Middle frontal gyrus (tissue), 1 donor: ENCODE data around the gene MCM3.

Experiments used
- DNase-seq: peaks from one replicate; pipeline ENCODE4 v3.0.0-alpha.2; 2015; ENCODE audit warnings: low spot score; ENCODE audit errors: extremely low spot score

The MCM3 gene

DNA sequence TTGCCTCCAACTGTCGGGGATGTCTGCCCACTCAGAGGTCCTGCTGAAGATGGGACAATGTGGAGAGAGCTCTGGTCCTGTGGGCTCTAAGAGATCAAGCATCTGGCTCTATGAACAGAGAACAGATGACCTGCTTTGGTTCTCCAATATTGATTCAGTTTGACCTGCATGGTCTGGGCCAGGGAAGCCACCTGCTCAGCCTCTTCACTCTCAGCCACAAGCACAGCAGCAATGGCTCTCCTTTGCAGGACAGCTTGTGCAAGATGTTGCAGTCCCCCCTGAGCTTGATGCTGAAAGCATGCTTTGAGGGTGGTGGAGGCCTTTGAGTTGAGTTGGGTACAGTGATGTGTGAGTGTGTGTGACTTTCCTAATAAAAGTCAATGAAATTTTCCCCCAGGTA, 18.6 kb upstream of the MCM3 start:
- DNase-seq = no peak

DNA sequence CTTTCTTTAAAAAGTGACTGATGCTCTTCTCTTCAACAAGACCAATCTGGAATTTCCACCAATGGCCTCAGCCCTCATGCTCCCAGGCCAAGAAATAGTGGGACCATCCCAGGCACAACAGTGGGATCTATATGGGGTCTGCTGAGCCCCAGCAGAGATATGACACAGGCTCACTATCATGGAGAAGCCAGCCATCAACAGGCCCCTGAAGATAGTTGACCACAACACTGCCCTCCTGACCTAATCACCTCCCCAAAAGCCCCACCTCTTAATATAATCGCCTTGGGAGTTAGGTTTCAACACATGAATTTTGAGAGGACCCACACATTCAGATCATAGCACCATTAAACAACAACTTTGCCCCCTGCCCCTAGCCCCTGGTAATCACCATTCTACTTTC, 16.8 kb upstream of the MCM3 start:
- no peak for DNase-seq

DNA sequence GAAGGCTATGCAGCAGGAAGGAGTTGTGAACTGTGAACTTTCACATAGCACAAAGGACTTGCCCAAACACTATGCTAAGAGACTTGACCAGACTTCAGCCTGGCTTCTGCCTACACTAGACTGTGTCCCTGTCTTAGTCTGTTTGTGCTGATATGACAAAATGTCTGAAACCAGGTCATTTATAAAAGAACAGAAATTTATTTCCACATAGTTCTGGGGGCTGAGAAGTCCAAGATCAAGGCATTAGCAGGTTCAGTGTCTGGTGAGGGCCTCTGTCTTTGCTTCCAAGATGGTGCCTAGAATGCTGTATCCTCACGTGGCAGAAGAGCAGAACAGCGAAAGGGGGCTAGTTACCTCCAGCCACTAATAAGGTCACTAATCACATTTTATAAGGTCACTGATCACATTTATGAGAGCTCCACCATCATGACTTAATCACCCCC, 16.0 kb upstream of the MCM3 start:
- DNase-seq = no peak

DNA sequence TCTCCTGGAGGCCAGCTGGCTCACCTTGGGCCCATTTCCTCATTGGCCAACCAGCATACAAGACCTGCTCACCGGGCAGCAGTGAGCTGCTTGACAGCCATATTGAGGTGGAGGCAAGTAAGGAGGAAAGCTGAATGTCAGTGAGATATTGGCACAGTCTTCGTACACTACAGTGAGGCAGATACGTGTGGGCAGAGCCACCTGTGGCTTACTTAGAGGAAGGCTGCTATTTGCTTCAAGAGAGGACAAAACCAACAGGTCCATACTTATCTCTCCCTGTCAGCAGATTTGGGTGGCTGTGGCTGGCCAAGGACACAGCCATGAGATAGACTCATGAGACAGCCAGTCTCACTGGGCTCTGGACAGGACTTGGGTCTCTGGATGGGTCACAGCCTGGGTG, 15.1 kb upstream of the MCM3 start:
- no peak for DNase-seq

DNA sequence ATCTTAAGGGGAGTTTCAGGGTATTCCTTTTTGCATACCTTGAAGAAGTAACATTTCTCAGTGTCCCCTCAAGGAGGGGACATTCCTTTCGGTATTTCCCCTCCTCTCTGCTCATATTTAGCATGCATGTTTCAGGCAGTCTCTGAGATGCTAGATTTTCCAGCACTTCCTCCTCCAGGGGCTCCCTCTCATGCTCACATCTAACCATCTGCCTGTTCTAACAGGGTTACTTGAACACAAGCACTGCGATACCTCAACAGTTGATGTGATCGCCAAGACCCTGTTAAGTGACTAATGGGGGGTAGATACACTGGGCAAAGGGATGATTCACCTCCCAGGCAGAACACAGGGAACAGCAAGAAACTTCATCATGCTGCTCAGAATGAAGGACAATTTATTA, 12.9 kb upstream of the MCM3 start:
- no peak for DNase-seq

DNA sequence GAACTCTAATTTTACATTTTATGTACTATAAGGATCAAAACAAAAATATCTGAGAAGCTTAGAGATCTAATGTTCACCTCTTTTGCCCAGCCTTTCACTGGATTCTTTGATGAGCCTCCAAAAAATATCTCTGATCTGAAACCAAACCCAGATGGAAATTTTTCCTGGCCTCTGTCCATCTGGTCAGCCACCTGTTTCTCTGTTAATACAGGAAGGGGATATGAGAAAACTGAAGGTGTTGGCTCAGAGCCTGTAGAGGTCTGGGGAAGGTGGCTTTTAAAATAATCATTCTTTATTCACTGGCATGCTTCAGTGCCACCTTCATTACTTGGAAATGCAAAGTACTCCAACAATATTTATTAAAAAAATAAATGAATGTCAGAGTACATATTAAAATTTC, 8.5 kb upstream of the MCM3 start:
- no peak for DNase-seq

DNA sequence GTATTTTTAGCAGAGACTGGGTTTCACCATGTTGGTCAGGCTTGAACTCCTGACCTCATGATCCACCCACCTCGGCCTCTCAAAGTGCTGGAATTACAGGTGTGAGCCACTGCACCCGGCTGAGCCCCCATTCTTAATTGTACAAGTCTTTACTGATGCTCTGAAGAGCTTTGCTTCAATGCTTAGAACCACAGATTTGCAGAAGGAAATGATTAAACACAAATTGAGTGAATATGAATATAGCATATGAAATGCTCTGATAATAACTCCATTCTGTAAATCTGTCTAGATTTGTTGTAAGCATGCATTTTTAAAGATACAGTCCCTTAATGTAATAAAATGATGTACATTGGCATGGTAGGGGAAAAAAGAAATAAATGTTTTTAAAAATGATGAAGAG, 4.3 kb upstream of the MCM3 start:
- no peak for DNase-seq

DNA sequence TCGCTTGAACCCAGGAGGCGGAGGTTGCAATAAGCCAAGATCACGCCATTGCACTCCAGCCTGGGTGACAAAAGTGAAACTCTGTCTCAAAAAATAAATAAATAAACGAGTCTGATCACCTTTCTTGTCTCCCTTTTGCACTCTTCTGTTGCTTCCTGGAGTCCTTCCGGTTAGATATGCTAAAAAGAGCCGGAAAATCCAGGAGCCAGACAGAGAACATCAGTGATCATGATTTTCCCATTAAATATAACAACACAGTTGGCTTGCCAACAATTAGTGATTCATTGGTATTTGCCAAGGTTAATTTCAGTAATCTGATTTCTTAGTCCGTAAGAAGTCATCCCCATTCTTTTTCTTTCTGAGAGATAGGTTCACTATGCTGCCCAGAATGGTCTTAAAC, 3.7 kb upstream of the MCM3 start:
- DNase-seq = no peak

DNA sequence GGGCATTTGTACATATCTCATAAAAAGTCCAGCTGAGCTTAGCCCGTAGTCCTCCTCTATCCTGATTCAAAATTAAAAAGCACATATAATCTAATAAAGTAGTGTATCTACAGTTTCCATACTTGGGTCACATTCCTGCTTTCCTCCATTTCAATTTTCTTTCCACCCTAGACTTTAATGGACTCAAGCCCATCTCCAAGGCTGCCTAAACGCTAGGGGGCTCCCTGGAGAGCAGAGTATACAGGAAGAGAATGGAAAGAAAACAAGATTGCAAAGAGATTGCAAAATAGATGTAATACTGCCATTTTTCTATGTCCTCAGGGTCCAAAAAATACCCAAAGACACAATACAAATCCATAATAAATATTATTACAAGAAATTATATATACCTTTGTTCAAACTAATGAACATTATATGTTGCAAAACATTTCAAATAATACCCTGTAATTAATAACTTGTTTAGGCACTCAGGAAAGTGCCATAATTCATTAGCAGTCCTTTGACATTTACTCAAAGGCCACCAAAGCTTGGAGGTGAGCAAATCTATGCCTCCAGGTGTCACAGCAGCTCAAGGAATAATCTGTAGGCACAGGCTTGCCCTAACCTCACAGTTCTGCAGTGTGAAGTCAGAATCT, 2.4 kb upstream of the MCM3 start:
- peak; percentile 24 for DNase-seq

DNA sequence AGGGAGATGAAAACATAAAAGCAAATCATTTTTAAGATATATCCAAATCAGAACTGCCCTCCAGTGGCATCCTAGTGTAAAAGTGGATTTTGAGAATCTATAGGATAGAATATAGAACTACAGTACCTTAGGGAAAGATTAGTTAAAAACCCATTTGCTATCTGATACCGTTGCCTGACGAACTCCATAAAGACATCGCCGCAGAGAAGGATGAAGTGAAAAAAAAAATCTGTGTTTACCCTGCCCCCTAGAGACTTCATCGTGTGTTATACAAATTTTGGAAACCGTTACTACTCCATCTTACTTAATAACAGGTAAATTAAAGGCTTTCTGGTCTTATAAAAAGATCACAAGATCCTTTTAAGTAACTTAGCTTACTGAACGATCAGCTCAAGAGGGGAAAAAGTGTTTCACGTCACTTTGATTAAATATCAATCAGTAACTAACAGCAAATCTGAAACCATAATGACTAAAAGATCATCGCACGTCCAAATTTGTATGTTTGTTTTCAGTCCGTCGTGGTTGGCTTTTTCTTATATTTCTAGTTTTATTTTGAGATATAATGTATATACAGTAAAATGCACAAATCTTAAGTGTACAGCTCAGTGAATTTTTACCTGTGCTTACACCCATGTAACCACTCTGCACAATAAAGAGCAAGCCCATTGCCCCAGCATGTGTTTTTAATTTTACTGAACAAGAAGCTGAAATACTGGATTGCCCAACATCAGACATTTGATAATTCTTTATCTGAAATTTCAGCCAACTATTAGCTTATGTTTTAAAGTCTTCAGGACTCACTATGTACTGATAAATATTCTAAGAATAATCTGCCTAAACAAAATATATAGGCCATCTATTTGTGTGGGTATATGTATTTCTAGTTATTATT, 881 bp upstream of the MCM3 start:
- DNase-seq = peak; percentile 11

DNA sequence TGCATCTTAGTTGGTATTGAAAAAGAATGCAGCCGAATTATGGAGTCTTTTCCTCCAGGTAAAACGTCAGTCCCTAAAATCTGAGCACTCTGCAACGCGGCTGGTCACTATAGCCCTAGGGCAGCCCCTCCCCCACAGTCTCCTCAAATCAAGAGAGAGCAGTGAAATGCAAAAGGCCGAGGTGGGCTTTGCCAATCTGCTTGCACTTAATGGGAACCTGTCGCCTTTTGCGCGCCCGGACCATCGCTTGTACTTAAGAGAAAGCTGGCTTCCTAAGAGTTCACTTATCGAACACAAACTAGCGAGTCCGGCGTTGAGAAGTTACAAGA, 447 bp downstream of the MCM3 start:
- DNase-seq = no peak

DNA sequence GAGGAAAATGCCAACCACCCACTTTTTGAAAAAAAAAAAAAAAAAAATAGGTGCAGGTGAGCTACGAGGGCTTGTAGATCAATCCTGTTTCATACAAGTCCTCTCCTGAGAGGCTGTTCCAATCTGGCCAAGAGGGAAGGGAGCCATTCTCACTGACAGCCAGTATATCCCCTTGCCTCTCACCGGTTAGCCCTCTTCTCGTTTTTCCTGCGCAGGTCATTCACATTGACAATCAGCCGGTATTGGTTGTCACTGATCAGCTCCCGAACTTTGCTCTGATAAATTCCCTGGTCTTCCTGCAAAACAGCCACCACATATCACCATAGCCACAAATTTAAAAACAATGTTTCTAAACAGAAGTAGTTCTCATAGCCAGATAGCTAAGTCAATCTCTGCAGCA, 1.4 kb downstream of the MCM3 start:
- DNase-seq = no peak

DNA sequence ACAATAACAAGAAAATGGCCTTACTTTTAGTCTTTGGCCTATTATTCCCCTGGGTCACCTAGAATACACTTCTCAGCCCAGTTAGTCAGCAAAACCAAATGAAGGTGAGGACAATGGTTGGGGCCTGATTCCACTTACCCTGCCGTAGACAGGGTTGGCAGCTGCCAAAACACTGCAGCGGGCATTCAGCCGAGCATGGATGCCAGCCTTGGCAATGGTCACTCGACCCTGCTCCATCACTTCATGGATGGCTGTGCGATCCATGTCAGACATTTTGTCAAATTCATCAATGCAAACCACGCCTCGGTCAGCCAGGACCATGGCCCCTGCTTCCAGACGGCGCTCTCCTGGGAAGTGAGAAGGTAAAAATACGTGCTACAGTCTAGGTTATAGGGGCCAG, 8.4 kb downstream of the MCM3 start:
- no peak for DNase-seq

DNA sequence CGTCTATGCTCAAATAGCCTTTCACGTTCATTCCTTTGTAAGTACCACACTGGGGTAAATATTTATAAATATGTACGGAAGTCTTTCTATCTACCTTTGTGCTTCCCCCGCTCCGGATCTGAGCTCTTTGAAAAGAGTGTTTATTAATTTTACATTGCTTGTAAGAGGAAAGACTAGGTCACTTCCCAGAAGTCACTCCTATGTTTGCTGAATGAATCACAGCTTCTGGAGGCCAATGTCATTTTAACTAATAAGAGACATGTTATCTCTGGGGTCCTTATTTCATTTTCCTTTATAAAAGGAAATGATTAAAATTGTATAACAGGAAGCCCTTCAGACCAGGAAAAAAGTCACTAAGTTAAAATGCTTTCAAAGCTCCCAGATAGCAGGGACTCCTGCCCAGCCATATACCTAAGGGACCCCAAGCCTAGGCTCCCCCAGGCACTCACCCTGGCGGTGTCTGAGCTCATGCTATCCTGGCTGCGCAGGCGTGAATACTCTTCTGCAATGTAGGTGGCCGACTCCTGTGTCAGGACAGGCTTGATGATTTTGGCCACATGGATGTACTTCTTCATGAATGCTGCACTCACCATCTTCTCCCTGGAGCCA, 12.6 kb downstream of the MCM3 start:
- DNase-seq = no peak

DNA sequence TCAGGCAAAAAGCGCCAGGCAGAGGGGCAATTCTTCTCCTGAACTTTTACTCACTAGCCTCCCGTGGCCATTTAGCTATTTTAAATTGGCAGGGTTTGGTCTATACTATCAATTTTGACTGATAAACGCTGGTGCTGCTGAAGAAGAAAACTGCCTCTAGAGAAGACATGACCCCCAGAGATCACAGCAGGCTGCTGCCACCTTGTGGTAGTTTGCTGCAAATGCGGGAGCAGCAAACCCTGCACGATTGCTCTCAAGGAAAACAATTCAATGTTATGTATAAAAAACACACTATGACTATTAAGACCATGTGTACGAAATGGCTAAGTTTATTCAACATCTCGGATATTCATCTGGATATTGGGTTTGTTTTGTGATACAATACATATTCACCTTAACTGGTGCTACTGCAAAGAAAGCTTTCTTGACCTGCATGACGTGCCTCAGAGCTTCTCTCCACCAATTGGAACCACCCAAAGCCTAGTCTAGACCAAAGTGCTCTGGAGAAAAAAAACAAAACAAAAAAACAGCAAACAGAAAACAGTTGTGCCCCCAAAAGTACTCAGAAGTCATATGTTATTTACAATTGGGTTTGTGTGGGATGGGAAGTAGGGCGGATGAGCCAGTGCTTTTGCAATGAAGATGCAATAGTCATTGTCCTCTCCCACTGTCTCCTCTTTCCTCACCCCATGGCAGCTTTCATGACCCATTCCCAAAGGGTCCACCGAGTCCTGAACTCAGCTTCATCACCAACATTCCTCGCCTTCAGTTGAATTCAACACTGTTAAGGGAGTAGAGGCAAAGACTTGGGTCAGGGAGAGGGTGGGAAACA, 20.6 kb downstream of the MCM3 start:
- peak; percentile 59 for DNase-seq

DNA sequence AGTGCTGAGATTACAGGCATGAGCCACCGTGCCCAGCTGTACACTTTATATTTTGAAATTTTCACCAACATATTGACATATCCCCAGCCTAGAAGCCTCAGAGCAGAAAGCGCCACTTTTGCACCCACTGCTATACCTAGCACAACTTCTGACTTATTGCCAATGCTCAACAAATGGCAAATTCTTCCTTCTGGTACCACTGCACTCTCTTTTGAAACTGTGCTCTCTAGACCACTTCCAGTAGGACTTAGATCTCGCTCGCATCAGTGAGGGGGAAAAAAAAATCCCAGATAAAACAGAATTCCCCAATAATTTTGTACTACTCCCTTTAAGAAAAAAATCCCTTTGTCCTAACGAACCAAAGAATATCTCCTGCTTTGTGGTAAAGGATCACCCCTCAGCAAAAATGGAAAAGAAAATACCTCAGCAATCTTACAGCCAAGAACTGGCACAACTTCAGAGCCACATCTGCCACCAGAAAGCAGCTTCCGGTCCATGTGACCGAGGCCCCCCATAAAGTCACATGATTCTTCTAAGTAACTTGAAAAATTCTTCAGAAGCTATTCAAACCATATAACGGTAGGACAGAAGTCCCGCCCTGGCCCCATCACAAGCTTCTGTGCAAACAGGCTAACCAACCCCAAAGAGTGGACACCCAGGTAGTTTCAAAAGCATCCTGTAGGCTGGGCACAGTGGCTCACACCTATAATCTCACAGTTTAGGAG, 21.8 kb downstream of the MCM3 start:
- no peak for DNase-seq

DNA sequence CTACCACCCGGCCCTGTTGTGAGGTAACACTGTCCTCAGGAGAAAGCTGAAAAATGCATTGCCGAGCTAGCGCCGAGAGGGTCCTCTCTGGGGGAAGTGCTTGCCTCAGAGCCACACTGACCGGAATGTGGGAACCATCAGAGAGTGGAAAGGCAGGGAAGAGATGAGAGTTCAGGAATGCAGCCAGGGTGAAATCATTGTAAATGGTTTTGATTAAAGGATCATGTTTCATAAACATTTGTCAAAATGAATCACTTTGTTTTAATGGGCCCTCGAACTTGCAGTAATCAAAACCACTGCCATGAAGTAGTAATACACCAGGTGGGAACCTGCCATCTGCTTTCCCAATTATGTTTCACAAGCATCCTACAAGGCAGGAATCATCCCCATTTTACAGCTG, 23.3 kb downstream of the MCM3 start:
- DNase-seq = no peak

DNA sequence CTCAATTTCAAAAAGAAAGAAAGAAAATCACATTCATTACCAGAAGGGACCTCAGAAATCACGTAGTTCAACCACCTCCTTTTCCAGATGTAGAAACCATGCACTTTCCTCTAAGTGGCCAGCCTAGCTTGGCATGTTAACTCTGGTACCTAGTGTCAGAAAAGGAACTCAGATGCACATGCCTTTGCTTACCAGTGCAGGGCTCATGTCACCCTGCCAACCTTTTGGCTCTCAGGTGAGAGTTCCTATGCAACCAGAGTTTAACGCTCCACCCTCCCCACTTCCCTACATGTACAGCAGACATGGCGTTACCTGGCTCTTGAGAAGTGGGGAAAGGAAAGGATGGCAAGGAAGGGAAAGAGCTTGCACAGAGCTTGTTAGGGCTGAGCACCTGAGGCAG, 23.9 kb downstream of the MCM3 start:
- no peak for DNase-seq

DNA sequence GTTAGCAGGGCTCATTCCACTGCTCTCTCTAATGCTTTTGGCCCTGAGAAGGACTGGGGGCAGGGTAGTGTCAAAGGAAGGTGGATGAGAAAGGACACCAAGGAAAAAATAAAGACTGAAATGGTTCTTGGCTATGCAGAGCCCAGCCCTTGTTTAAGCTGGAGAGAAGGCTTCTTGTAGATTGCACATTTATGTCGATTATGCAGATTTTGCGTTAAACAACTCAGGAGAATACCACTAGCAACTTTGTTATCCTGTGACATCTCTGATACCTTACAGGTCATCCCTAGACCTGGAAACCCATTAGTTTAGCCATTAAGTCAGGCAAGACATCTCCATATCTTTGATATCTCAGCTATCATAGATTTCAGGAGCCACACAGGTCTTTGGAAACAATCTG, 29.1 kb downstream of the MCM3 start:
- DNase-seq = no peak

DNA sequence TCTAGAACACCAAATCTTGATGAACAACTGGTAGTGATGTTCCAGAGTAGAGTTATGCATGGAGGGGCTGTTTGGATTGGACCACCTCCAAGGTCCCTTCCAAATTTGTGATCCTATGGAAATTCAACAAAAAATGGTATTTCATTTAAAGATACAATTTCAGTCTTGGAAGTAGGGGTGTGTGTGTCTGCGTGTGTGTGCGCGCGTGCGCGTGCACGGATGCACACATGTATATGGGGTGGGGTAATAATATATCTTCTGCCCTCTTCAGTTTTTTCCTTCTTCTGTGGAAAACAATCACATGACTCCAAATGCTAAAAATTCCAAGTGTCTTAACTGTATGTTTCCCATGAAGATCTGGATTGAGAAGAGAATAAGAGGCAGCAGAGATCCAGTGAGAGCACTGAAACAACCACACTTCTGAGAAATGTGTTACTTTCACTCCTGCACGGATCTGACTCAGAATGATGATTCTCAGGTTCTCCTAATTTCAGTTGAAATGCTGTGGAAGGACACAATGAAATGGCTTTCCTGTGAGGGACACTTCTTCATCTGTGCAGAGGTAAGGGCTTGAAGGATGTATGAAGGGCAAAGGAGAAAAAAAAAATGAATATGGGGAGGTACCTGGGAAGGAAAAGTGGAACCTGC, 29.7 kb downstream of the MCM3 start:
- DNase-seq = no peak

DNA sequence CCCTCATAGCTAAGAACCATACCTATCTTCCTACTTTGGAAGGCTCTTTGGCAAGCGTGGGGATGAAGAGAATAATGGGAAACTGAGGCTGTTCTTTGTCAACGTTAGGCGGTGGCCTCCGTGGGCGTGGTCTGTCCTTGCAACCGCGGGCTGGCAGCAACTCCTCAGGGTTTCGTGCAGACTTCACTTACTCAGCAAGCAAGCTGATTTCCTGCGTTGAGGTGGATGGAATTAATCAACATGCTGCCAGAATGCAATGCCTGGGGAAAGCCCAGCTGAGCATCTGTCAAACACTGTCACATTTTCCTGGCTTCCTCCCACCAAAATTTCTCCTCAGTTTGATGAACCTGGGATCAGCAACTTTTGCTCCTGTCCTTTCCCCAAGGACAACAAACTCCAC, 31.0 kb downstream of the MCM3 start:
- no peak for DNase-seq
